Body of pancreas (tissue), 4 donors: ENCODE results near the gene APOA4. TPM values are rescaled to one million over a fixed set of nuclear protein-coding genes. Genes with fewer than 3 reads are reported as not detected.

Source experiments
- ATAC-seq: fragments of 150-250 bp; one replicate; pipeline ENCODE4 v1.9.1; 2016
- DNase-seq, 4 donors: peaks; one replicate each; pipeline ENCODE4 v3.0.0-alpha.2; 2019
- H3K27ac ChIP-seq, 4 donors: fragments of 200-600 bp; sonication (generic); 1 replicate in 3 of 4; 2 replicates in 1 of 4; pipeline versions ENCODE4 v1.5.1 to v1.6.1; 2016 to 2019; ENCODE audit warnings: mild to moderate bottlenecking in 1 of 4, mixed read lengths in 1 of 4, moderate library complexity in 1 of 4
- H3K27me3 ChIP-seq, 2 donors: fragments of 200-600 bp; sonication (generic); one replicate each; pipeline ENCODE4 v1.6.0; 2016; ENCODE audit warnings: mild to moderate bottlenecking in 1 of 2
- H3K36me3 ChIP-seq, 2 donors: fragments of 200-600 bp; sonication (generic); replicated peaks in 1 of 2; 2 replicates each; pipeline ENCODE4 v1.5.1; 2016; ENCODE audit warnings: low read depth in 2 of 2; ENCODE audit not compliant: insufficient read depth in 1 of 2
- H3K4me1 ChIP-seq: fragments of 200-600 bp; sonication (generic); one replicate; pipeline ENCODE4 v1.6.0; 2016
- H3K4me3 ChIP-seq, 2 donors: fragments of 200-600 bp; sonication (generic); 1 replicate in 1 of 2; 2 replicates in 1 of 2; pipeline ENCODE4 v1.5.1; 2016 to 2019
- H3K9me3 ChIP-seq, 3 donors: fragments of 200-600 bp; sonication (generic); 1 replicate in 2 of 3; 2 replicates in 1 of 3; pipeline ENCODE4 v1.5.1; 2016
- CTCF ChIP-seq, 7 experiments: fragments of 450-650 bp in 4 of 7; fragments of 200-600 bp in 3 of 7; sonication (generic) in 3 of 7; IDR thresholded peaks; one replicate each; pipeline ENCODE4 v1.5.1; 2016 to 2019; ENCODE audit warnings: antibody characterized with exemption in 7 of 7
- POLR2A ChIP-seq, 3 donors: fragments of 450-650 bp; IDR thresholded peaks; one replicate each; pipeline ENCODE4 v1.6.1; 2016; ENCODE audit warnings: antibody characterized with exemption in 3 of 3, mild to moderate bottlenecking in 2 of 3
- WGBS, 2 donors: methylation state at CpG; one replicate each; pipeline ENCODE4 v1.1.5; 2017; 5-methylcytosine and 5-hydroxymethylcytosine counted together
- intact Hi-C: fragments of 100-400 bp; cut with DNase I; formaldehyde crosslinking; loops from one replicate; pipeline ENCODE4 v1.15.1; 2023
- total RNA-seq, 2 donors: library from RNA; depleted of rRNA; stranded (reverse); fragments of >200 nt; gene quantifications; one replicate each; pipeline ENCODE4 v1.1.0, GENCODE V29; 2016

Gene APOA4
- total RNA-seq, 2 donors from 2014 or later: not detected

DNA sequence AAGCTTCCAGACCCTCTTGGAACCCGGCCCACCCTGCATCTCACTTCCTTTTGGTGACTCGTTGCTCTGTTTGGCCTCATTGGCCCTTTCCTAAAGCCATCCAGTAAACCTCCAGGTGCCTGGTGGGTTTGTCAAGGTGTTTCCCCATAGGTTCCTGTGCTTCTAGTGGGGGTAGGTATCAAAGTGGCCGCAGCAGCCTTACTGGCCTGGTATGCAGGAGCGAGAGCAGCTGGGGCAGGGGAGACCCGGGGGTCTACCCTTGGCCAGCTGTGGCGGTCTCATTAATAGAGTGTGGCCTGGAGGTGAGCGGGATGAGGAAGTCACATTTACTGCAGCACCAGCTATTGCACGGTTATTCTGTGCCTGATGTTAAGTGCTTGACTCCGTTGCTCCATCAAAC is 4.1 kb downstream of the APOA4 start:
- H3K27ac ChIP-seq: no peak overlapping the region
- H3K9me3 ChIP-seq: no peaks in the 10 kb centered on the region
- H3K4me3 ChIP-seq: no peak overlapping the region
- WGBS, 2 donors: 86 to 87% methylated on average over 9 of the region's 9 CpGs
- no peak for ATAC-seq
- no peaks in the 10 kb centered on the region for H3K4me1 ChIP-seq
- DNase-seq: no peak
- intact Hi-C loops: no loop called here
- no peaks in the 10 kb centered on the region for H3K36me3 ChIP-seq
- TF ChIP-seq CTCF (IDR thresholded peaks at IDR 0.05): no peak
- TF ChIP-seq POLR2A (IDR thresholded peaks at IDR 0.05): no peak
- no peaks in the 10 kb centered on the region for H3K27me3 ChIP-seq

GRCh38 chr11:116814502-116814901 is 8.6 kb downstream of the APOA4 start:
- Histone ChIP-seq H3K9me3 (no peaks in the 10 kb centered on the region), H3K36me3 (no peaks in the 10 kb centered on the region), H3K4me1 (peaks cover 19% of the 10 kb centered on the region), H3K27ac (no peak overlapping the region), H3K27me3 (no peaks in the 10 kb centered on the region), H3K4me3 (no peak overlapping the region)
- intact Hi-C loops: no loop called here
- WGBS, 2 donors: 84 to 91% methylated on average over 6 of the region's 6 CpGs
- ATAC-seq (no peak), DNase-seq (no peak)
- TF ChIP-seq CTCF (IDR thresholded peaks at IDR 0.05) (no peak), POLR2A (IDR thresholded peaks at IDR 0.05) (no peak)

DNA sequence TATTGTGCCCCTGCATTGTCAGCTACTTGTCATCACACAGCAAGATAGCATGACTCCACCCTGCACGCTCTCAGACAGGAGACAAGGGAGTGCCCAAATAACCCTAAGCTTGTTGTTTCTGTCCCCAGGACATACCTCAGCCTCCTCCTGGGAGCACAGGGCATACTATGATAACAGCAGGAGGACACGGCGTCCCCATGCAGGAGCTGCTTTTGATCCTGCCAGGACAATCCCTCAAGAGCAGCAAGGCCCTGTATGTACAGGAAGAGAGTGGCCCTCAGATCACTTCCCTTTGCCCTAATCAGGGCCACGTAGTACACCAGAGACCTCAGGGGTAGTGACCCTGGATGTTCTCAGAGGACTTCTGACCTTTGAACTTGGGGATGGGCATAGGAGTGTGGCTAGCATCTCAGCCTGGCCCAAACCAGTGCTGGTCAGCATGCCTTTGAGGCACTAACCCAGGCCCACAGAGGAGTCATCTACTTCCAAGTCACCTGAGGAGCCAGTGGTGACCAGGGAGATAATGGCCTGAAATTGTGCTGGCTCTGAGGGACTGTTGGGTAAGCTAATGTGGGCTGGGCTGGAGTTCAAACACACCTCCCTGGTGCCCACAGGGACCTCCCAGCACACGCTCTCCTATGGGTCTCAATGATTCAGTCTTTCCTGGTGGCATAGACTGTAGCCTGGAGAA is 9.2 kb downstream of the APOA4 start:
- peaks cover 25% of the 10 kb centered on the region for H3K4me1 ChIP-seq
- H3K27me3 ChIP-seq: no peaks in the 10 kb centered on the region
- TF ChIP-seq CTCF (IDR thresholded peaks at IDR 0.05): no peak
- ATAC-seq (no peak), DNase-seq (no peak)
- no peaks in the 10 kb centered on the region for H3K36me3 ChIP-seq
- WGBS, 2 donors: 69 to 72% methylated on average over 4 to 5 of the region's 5 CpGs
- H3K4me3 ChIP-seq: no peak overlapping the region
- H3K9me3 ChIP-seq: no peaks in the 10 kb centered on the region
- intact Hi-C loops: no loop called here
- H3K27ac ChIP-seq: no peak overlapping the region

GRCh38 chr11:116813170-116813569 is 9.9 kb downstream of the APOA4 start:
- Histone ChIP-seq H3K27ac (no peak overlapping the region), H3K4me1 (peaks cover 32% of the 10 kb centered on the region), H3K27me3 (no peaks in the 10 kb centered on the region), H3K9me3 (no peaks in the 10 kb centered on the region), H3K4me3 (no peak overlapping the region), H3K36me3 (no peaks in the 10 kb centered on the region)
- ATAC-seq (no peak), DNase-seq (no peak)
- WGBS, 2 donors: 100% methylated on average over 1 of the region's 1 CpG
- TF ChIP-seq CTCF (IDR thresholded peaks at IDR 0.05) (no peak), POLR2A (IDR thresholded peaks at IDR 0.05) (no peak)
- intact Hi-C loops: no loop called here

- no peak for DNase-seq
- whole genome bisulfite sequencing, 2 donors: 95 to 100% methylated on average over 4 of the region's 4 CpGs
- TF ChIP-seq CTCF (IDR thresholded peaks at IDR 0.05): no peak
- no peak for TF ChIP-seq POLR2A (IDR thresholded peaks at IDR 0.05)
These were observed 11.0 kb downstream of the APOA4 start for GRCh38 chr11:116812109-116812508.

More at GRCh38 chr11:116812109-116812508, 11.0 kb downstream of the APOA4 start:
- H3K4me3 ChIP-seq: no peak overlapping the region
- intact Hi-C loops: no loop called here
- no peak overlapping the region for H3K27ac ChIP-seq
- H3K4me1 ChIP-seq: peaks cover 43% of the 10 kb centered on the region
- H3K36me3 ChIP-seq: no peaks in the 10 kb centered on the region
- H3K27me3 ChIP-seq: no peaks in the 10 kb centered on the region
- no peaks in the 10 kb centered on the region for H3K9me3 ChIP-seq
- ATAC-seq: no peak
